Natural killer cell (primary cell): ENCODE results near the gene RNF169. TPM values are rescaled to one million over a fixed set of nuclear protein-coding genes. Genes with fewer than 3 reads are reported as not detected.

Source experiments
- ATAC-seq, 3 donors: fragments of 150-1000 bp in 2 of 3; fragments of 200-7000 bp in 1 of 3; cut with Tn5 transposase; 1 replicate in 1 of 3; 2 replicates in 2 of 3; pipeline ENCODE4 v1.10.0; 2021; ENCODE audit warnings: mild to moderate bottlenecking in 2 of 3, moderate library complexity in 2 of 3
- DNase-seq, 2 donors: peaks; one replicate each; pipeline versions ENCODE4 v3.0.0 to v3.0.0-alpha.2; 2013 to 2021; ENCODE audit warnings: mixed read lengths in 1 of 2
- H3K27ac ChIP-seq: one replicate; pipeline ENCODE4 v1.5.1; 2013; ENCODE audit warnings: mild to moderate bottlenecking, low read length
- H3K27me3 ChIP-seq: one replicate; pipeline ENCODE4 v1.6.1; 2013; ENCODE audit warnings: low read length; ENCODE audit not compliant: control insufficient read depth, insufficient read depth
- H3K36me3 ChIP-seq: one replicate; pipeline ENCODE4 v1.6.1; 2013; ENCODE audit warnings: low read length; ENCODE audit not compliant: control insufficient read depth, insufficient read depth
- H3K4me1 ChIP-seq: one replicate; pipeline ENCODE4 v1.6.1; 2013; ENCODE audit warnings: low read length; ENCODE audit not compliant: control insufficient read depth, insufficient read depth
- H3K4me3 ChIP-seq: one replicate; pipeline ENCODE4 v1.5.1; 2013; ENCODE audit warnings: low read length
- H3K9me3 ChIP-seq: one replicate; pipeline ENCODE4 v1.6.1; 2013; ENCODE audit warnings: low read length; ENCODE audit not compliant: control insufficient read depth, insufficient read depth
- H3K27ac Mint-ChIP-seq, 2 donors: one replicate each; pipeline ENCODE4 v1.8.0; 2022; ENCODE audit warnings: mild to moderate bottlenecking in 2 of 2, mixed read lengths in 2 of 2, moderate library complexity in 1 of 2
- H3K27me3 Mint-ChIP-seq, 2 donors: one replicate each; pipeline ENCODE4 v1.8.0; 2022; ENCODE audit warnings: low read depth in 2 of 2, mixed read lengths in 2 of 2
- H3K36me3 Mint-ChIP-seq: one replicate; pipeline ENCODE4 v1.8.0; 2022; ENCODE audit warnings: mixed read lengths
- H3K4me1 Mint-ChIP-seq, 2 donors: one replicate each; pipeline ENCODE4 v1.8.0; 2022; ENCODE audit warnings: mixed read lengths in 2 of 2
- H3K4me3 Mint-ChIP-seq: one replicate; pipeline ENCODE4 v1.8.0; 2022; ENCODE audit warnings: mild to moderate bottlenecking, moderate library complexity, mixed read lengths
- H3K9me3 Mint-ChIP-seq, 2 donors: one replicate each; pipeline ENCODE4 v1.8.0; 2022; ENCODE audit warnings: mixed read lengths in 2 of 2
- CTCF ChIP-seq: fragments of 200-600 bp; IDR thresholded peaks from one replicate; pipeline ENCODE4 v1.8.0; 2022; ENCODE audit warnings: antibody characterized with exemption
- WGBS: methylation state at CpG from one replicate; pipeline ENCODE4 v1.1.7; 2013; ENCODE audit warnings: missing lambda C conversion rate; ENCODE audit not compliant: insufficient coverage; 5-methylcytosine and 5-hydroxymethylcytosine counted together
- intact Hi-C: fragments of 100-400 bp; cut with micrococcal nuclease; formaldehyde crosslinking; loops from one replicate; pipeline ENCODE4 v1.14.2; 2022
- total RNA-seq, 4 donors: library from RNA; stranded (reverse); fragments of 120-200 nt in 1 of 4; gene quantifications; one replicate each; pipeline versions ENCODE4 v1.2.3 to v1.2.4, GENCODE V29; 2013 to 2022

RNF169 gene
- total RNA-seq, 3 donors from 2014 or later (not counting 1 experiment from before 2014, with no cell fraction given): 29.1 to 39.8 (median 37.9) TPM

GRCh38 chr11:74744277-74744676 lies 4.4 kb upstream of the RNF169 start:
- Mint-ChIP-seq H3K4me3 (no peak overlapping the region), H3K36me3 (no peaks in the 10 kb centered on the region)
- intact Hi-C loops: no loop called here

GRCh38 chr11:74746868-74747267 lies 1.8 kb upstream of the RNF169 start:
- no peaks in the 10 kb centered on the region for H3K27me3 ChIP-seq
- no peak overlapping the region for H3K4me3 ChIP-seq
- WGBS: 100% methylated on average over 2 of the region's 3 CpGs
- Mint-ChIP-seq H3K27me3 (peaks cover 0 to 3% of the 10 kb centered on the region in 2 donors), H3K4me3 (no peak overlapping the region), H3K4me1 (peaks cover 20 to 29% of the 10 kb centered on the region in 2 donors), H3K27ac (peak overlapping the region in 1 of 2 donors; percentile 87), H3K36me3 (no peaks in the 10 kb centered on the region), H3K9me3 (no peaks in the 10 kb centered on the region)
- no peaks in the 10 kb centered on the region for H3K36me3 ChIP-seq
- DNase-seq: no peak
- peaks cover 25% of the 10 kb centered on the region for H3K4me1 ChIP-seq
- no peaks in the 10 kb centered on the region for H3K9me3 ChIP-seq
- intact Hi-C loops: no loop called here
- no peak for TF ChIP-seq CTCF
- no peak overlapping the region for H3K27ac ChIP-seq
- ATAC-seq: no peak

More at GRCh38 chr11:74744277-74744676, 4.4 kb upstream of the RNF169 start:
- Mint-ChIP-seq H3K9me3 (no peaks in the 10 kb centered on the region), H3K27ac (no peak overlapping the region), H3K4me1 (peaks cover 10 to 18% of the 10 kb centered on the region in 2 donors), H3K27me3 (peaks cover 3 to 6% of the 10 kb centered on the region in 2 donors)
- no peak for TF ChIP-seq CTCF
- Histone ChIP-seq H3K9me3 (no peaks in the 10 kb centered on the region), H3K27ac (no peak overlapping the region), H3K4me1 (peaks cover 8% of the 10 kb centered on the region), H3K36me3 (no peaks in the 10 kb centered on the region), H3K4me3 (no peak overlapping the region), H3K27me3 (no peaks in the 10 kb centered on the region)
- no peak for ATAC-seq
- DNase-seq: no peak
- 90% methylated on average over 3 of the region's 4 CpGs for WGBS

- H3K4me1 ChIP-seq: peaks cover 25% of the 10 kb centered on the region
- Mint-ChIP-seq H3K27me3 (no peaks in the 10 kb centered on the region), H3K4me3 (peak overlapping the region; percentile 95), H3K4me1 (peaks cover 20 to 33% of the 10 kb centered on the region in 2 donors), H3K27ac (peak overlapping the region; percentile 87 to 93), H3K36me3 (no peaks in the 10 kb centered on the region), H3K9me3 (no peaks in the 10 kb centered on the region)
- peak overlapping the region; percentile 95 for H3K27ac ChIP-seq
- no peak for TF ChIP-seq CTCF
- peak overlapping the region; percentile 73 for H3K4me3 ChIP-seq
- ATAC-seq: peak; percentile 54 to 78 (median 62)
- H3K27me3 ChIP-seq: no peaks in the 10 kb centered on the region
- intact Hi-C loops: loop anchor here (2.0 kb wide), 1 partner anchor 33 kb away; no protein-coding TSS in a partner anchor
- peak in 1 of 2 donors; percentile 69 for DNase-seq
- H3K9me3 ChIP-seq: no peaks in the 10 kb centered on the region
- no peaks in the 10 kb centered on the region for H3K36me3 ChIP-seq
- WGBS: under 1% methylated on average over 63 of the region's 63 CpGs
Observed at GRCh38 chr11:74749127-74749964, 697 bp downstream of the RNF169 start.
